IMR-90 (cell line): ENCODE data around the gene PKD1. TPM values are rescaled to one million over a fixed set of nuclear protein-coding genes. Genes with fewer than 3 reads are reported as not detected.

Experiments used
- ATAC-seq: fragments of 200-7000 bp; cut with Tn5 transposase; 2 replicates; pipeline ENCODE4 v1.9.1; 2020; ENCODE audit warnings: low read depth, mild to moderate bottlenecking, moderate library complexity
- BruUV-seq: library from RNA; stranded (reverse); fragments of 400-500 nt; replicated peaks from 2 replicates; lab custom pipeline; 2021; lab: Mats Ljungman, UMichigan
- CTCF ChIA-PET: fragments of 300-600 bp; formaldehyde crosslinking; extraction: SDS; loops from one replicate; lab custom pipeline; 2021; ENCODE audit warnings: antibody characterized with exemption; lab: Yijun Ruan, JAX
- POLR2A ChIA-PET: fragments of 300-600 bp; sonication (Branson Sonifier 250); formaldehyde crosslinking; loops from one replicate; lab custom pipeline; 2022; ENCODE audit warnings: antibody characterized with exemption; ENCODE audit not compliant: unreplicated experiment; lab: Charles Lee
- DNase-seq: peaks from one replicate; pipeline ENCODE4 v3.0.0; 2013
- H2AFZ ChIP-seq: replicated peaks from 2 replicates; pipeline ENCODE3; 2013; ENCODE audit warnings: low read length, mild to moderate bottlenecking; ENCODE audit not compliant: poor library complexity
- H2AK5ac ChIP-seq: 2 replicates; pipeline ENCODE4 v1.6.1; 2013; ENCODE audit warnings: low read depth, low read length, inconsistent platforms
- H2AK9ac ChIP-seq: replicated peaks from 2 replicates; pipeline ENCODE3; 2013; ENCODE audit warnings: mild to moderate bottlenecking, low read depth, low read length, moderate library complexity; ENCODE audit not compliant: poor library complexity
- H2BK120ac ChIP-seq: 2 replicates; pipeline ENCODE4 v1.6.1; 2013; ENCODE audit warnings: low read depth, low read length, inconsistent platforms
- H2BK15ac ChIP-seq: 3 replicates; pipeline ENCODE4 v1.6.1; 2013; ENCODE audit warnings: low read depth, low read length, inconsistent platforms
- H2BK20ac ChIP-seq: 2 replicates; pipeline ENCODE4 v1.6.1; 2013; ENCODE audit warnings: low read depth, mild to moderate bottlenecking, inconsistent platforms, low read length, moderate library complexity
- H2BK5ac ChIP-seq: 2 replicates; pipeline ENCODE4 v1.6.1; 2013; ENCODE audit warnings: mild to moderate bottlenecking, low read depth, low read length, inconsistent platforms; ENCODE audit not compliant: poor library complexity, severe bottlenecking
- H3K14ac ChIP-seq: replicated peaks from 2 replicates; pipeline ENCODE4 v1.6.1; 2013; ENCODE audit warnings: low read depth, low read length, inconsistent platforms
- H3K18ac ChIP-seq: 2 replicates; pipeline ENCODE4 v1.6.1; 2013; ENCODE audit warnings: low read depth, low read length, control low read depth
- H3K23ac ChIP-seq: 2 replicates; pipeline ENCODE4 v1.6.1; 2013; ENCODE audit warnings: low read depth, low read length, inconsistent platforms
- H3K27ac ChIP-seq: 2 replicates; pipeline ENCODE4 v1.5.1; 2013; ENCODE audit warnings: mild to moderate bottlenecking, control low read depth, low read length; ENCODE audit not compliant: insufficient read depth
- H3K27me3 ChIP-seq: 2 replicates; pipeline ENCODE4 v1.6.1; 2013; ENCODE audit warnings: low read length; ENCODE audit not compliant: control insufficient read depth, insufficient read depth
- H3K36me3 ChIP-seq: 2 replicates; pipeline ENCODE4 v1.6.1; 2013; ENCODE audit warnings: low read length, mixed read lengths; ENCODE audit not compliant: control insufficient read depth, insufficient read depth
- H3K4ac ChIP-seq: 2 replicates; pipeline ENCODE4 v1.6.1; 2013; ENCODE audit warnings: low read depth, low read length, inconsistent platforms
- H3K4me1 ChIP-seq: 2 replicates; pipeline ENCODE4 v1.6.1; 2013; ENCODE audit warnings: low read length, mixed read lengths; ENCODE audit not compliant: control insufficient read depth, insufficient read depth
- H3K4me2 ChIP-seq: 2 replicates; pipeline ENCODE4 v1.6.1; 2013; ENCODE audit warnings: low read depth, mild to moderate bottlenecking, control low read depth, low read length, moderate library complexity
- H3K4me3 ChIP-seq: 2 replicates; pipeline ENCODE4 v1.5.1; 2013; ENCODE audit warnings: low read depth, mild to moderate bottlenecking, control low read depth, low read length, moderate library complexity; ENCODE audit not compliant: insufficient read depth
- H3K56ac ChIP-seq: 2 replicates; pipeline ENCODE4 v1.6.1; 2013; ENCODE audit warnings: low read length, inconsistent platforms; ENCODE audit not compliant: insufficient read depth; ENCODE audit errors: extremely low read depth
- H3K79me1 ChIP-seq, 2 experiments: 2 replicates each; pipeline ENCODE4 v1.6.1; 2013; ENCODE audit warnings: low read length in 2 of 2, inconsistent platforms in 1 of 2, low read depth in 1 of 2
- H3K9ac ChIP-seq: 2 replicates; pipeline ENCODE4 v1.6.1; 2013; ENCODE audit warnings: low read depth, low read length, control low read depth
- H3K9me1 ChIP-seq: 2 replicates; pipeline ENCODE4 v1.6.1; 2013; ENCODE audit warnings: low read length, inconsistent platforms; ENCODE audit not compliant: insufficient read depth
- H3K9me3 ChIP-seq: 2 replicates; pipeline ENCODE4 v1.6.1; 2013; ENCODE audit warnings: low read length; ENCODE audit not compliant: control insufficient read depth, insufficient read depth
- H4K20me1 ChIP-seq: 2 replicates; pipeline ENCODE4 v1.6.1; 2013; ENCODE audit warnings: low read length, inconsistent platforms; ENCODE audit not compliant: insufficient read depth
- H4K5ac ChIP-seq: 2 replicates; pipeline ENCODE4 v1.6.1; 2013; ENCODE audit warnings: mild to moderate bottlenecking, low read depth, low read length, control low read depth
- H4K8ac ChIP-seq, 2 experiments: 2 replicates each; pipeline ENCODE4 v1.6.1; 2013; ENCODE audit warnings: low read depth in 2 of 2, low read length in 2 of 2, control low read depth in 1 of 2, inconsistent platforms in 1 of 2
- H4K91ac ChIP-seq: 2 replicates; pipeline ENCODE4 v1.6.1; 2013; ENCODE audit warnings: low read depth, low read length, inconsistent platforms; ENCODE audit not compliant: insufficient read depth
- CEBPB ChIP-seq: IDR thresholded peaks from 2 replicates; pipeline ENCODE4 v1.6.1; 2012; ENCODE audit warnings: low read depth, low read length, improper control_type of control experiment
- POLR2A ChIP-seq: IDR thresholded peaks from 2 replicates; pipeline ENCODE4 v1.6.1; 2012; ENCODE audit warnings: mild to moderate bottlenecking, low read depth, low read length
- SMC3 ChIP-seq: fragments of 150-350 bp; IDR thresholded peaks from 2 replicates; pipeline ENCODE4 v1.6.1; 2016; ENCODE audit warnings: low read depth, mild to moderate bottlenecking, antibody characterized with exemption, low read length, moderate library complexity
- WGBS, 2 experiments: methylation state at CpG; one replicate each; pipeline versions ENCODE4 v1.1.5 to v1.1.7; 2013; ENCODE audit warnings: missing lambda C conversion rate in 2 of 2; ENCODE audit not compliant: insufficient read length in 1 of 2; ENCODE audit errors: extremely low coverage in 2 of 2; 5-methylcytosine and 5-hydroxymethylcytosine counted together
- dilution Hi-C: fragments of 300-500 bp; cut with HindIII; formaldehyde crosslinking; loops from one replicate; pipeline ENCODE4 v1.14.3; 2018; ENCODE audit warnings: low sequenced_read_pairs; ENCODE audit not compliant: unreplicated experiment
- in situ Hi-C: fragments of 300-500 bp; cut with MboI; formaldehyde crosslinking; loops from 3 replicates; pipeline ENCODE4 v1.14.3; 2019; ENCODE audit warnings: low sequenced_read_pairs, inconsistent platforms, mixed read lengths
- intact Hi-C: fragments of 100-400 bp; cut with micrococcal nuclease; formaldehyde crosslinking; loops from 2 replicates; pipeline ENCODE4 v1.10.0; 2022
- polyA plus RNA-seq, 3 experiments: library from polyadenylated mRNA; depleted of rRNA; stranded (reverse); fragments of >200 nt; gene quantifications; 2 replicates each; pipeline ENCODE4 v1.2.3, GENCODE V29; 2012; ENCODE audit warnings: low replicate concordance in 1 of 3
- total RNA-seq: library from RNA; depleted of rRNA; stranded (reverse); fragments of >200 nt; gene quantifications from 2 replicates; pipeline ENCODE4 v1.2.3, GENCODE V29; 2012

PKD1 gene
- total and polyA plus RNA-seq, 2 of the 4 experiments (the other 2 are of a cell fraction): 7.9 to 97.3 TPM

DNA sequence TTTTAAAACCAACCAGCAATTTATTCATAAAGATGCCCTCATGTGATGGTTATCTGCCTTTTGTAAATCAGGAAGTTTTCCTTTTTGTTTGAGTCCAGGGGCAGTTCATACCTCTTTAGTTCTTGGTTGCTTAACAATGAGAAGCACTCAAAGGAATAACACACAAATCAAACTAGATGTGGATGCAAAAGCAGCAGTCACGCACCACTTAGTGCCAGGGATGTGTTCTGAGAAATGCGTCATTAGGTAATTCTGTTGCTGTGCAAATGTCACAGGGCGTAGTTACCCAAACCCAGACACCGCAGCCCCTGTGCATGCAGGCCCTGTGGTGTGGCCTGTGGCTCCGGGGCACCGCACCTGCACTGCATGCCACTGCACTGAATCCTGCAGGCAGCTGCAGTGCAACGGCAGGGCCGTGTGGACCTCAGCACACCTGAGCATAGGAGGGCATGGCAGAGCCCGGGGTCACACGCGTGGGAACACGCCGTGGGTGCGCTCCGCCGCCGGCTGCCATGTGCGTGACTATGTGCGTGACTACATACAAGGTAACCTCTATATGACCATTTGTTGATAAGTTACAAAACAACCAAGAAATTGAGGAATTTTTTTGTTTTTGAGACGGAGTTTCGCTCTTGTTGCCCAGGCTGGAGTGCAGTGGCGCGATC, 39.6 kb downstream of the PKD1 start:
- H3K4me3 ChIP-seq: no peak overlapping the region
- dilution Hi-C loops (no loop called here), in situ Hi-C loops (no loop called here), intact Hi-C loops (no loop called here)
- ChIA-PET CTCF (no interaction called here), POLR2A (no interaction called here)
- H4K5ac ChIP-seq: no peak overlapping the region
- H2BK5ac ChIP-seq: no peak overlapping the region
- H2BK20ac ChIP-seq: no peak overlapping the region
- H3K79me1 ChIP-seq: peaks cover 11 to 29% of the 10 kb centered on the region in 2 experiments
- no peak overlapping the region for H2AK5ac ChIP-seq
- no peak for TF ChIP-seq SMC3
- no peak for TF ChIP-seq POLR2A
- TF ChIP-seq CEBPB: no peak
- no peak overlapping the region for H3K14ac ChIP-seq
- BruUV-seq: no TSS peak
- H4K20me1 ChIP-seq: peaks cover 14% of the 10 kb centered on the region
- no peak overlapping the region for H3K27ac ChIP-seq
- H3K18ac ChIP-seq: no peak overlapping the region
- DNase-seq: no peak
- H3K36me3 ChIP-seq: peaks cover 67% of the 10 kb centered on the region
- no peak overlapping the region for H3K23ac ChIP-seq
- no peaks in the 10 kb centered on the region for H3K4me1 ChIP-seq
- H3K4me2 ChIP-seq: no peak overlapping the region
- no peak overlapping the region for H3K4ac ChIP-seq
- 100% methylated on average over 1 of the region's 23 CpGs; no CpG with 5 or more reads in 1 of the 2 experiments for WGBS, 2 experiments
- H3K9me3 ChIP-seq: no peaks in the 10 kb centered on the region
- H3K9ac ChIP-seq: no peak overlapping the region
- no peak overlapping the region for H4K91ac ChIP-seq
- no peak for ATAC-seq
- H4K8ac ChIP-seq: no peak overlapping the region
- no peak overlapping the region for H2BK120ac ChIP-seq
- H2BK15ac ChIP-seq: no peak overlapping the region
- H2AK9ac ChIP-seq: no peak overlapping the region
- no peaks in the 10 kb centered on the region for H3K27me3 ChIP-seq
- H2AFZ ChIP-seq: no peak overlapping the region
- 0 out of 2 replicates have a peak, but pooled peaks cover 2% of the 10 kb centered on the region for H3K9me1 ChIP-seq
- no peak overlapping the region for H3K56ac ChIP-seq
